ENCODE results near the gene IARS2. TPM values are rescaled to one million over a fixed set of nuclear protein-coding genes. Genes with fewer than 3 reads are reported as not detected.

The IARS2 gene
- total RNA-seq, 1 experiment from 2014 or later: 73.9 TPM

- no peak for TF ChIP-seq ZNF425 (CRISPR knock-in tag; conservative IDR thresholded peaks at IDR 0.05)
- no peak for TF ChIP-seq ZNF532 (CRISPR knock-in tag; IDR thresholded peaks at IDR 0.05; ENCODE audit: borderline replicate concordance)
- no peak for TF ChIP-seq TEAD4 (CRISPR knock-in tag; IDR thresholded peaks at IDR 0.05)
- no peak for TF ChIP-seq ESRRA (CRISPR knock-in tag; IDR thresholded peaks at IDR 0.05; ENCODE audit: borderline replicate concordance)
- no peak for TF ChIP-seq CBFB (CRISPR knock-in tag; IDR thresholded peaks at IDR 0.05; ENCODE audit: low read depth)
Observed at GRCh38 chr1:220062629-220063028, 31.3 kb upstream of the IARS2 start (continued).

GRCh38 chr1:220067269-220068204 lies 26.4 kb upstream of the IARS2 start:
- Mint-ChIP-seq H3K27ac (no peak overlapping the region), H3K27me3 (ENCODE audit: low read depth) (no peaks in the 10 kb centered on the region), H3K4me3 (no peak overlapping the region), H3K4me1 (no peaks in the 10 kb centered on the region), H3K9me3 (no peaks in the 10 kb centered on the region), H3K36me3 (peaks cover 20% of the 10 kb centered on the region)
- ATAC-seq (no peak), DNase-seq (ENCODE audit: low spot score) (no peak)
- TF ChIP-seq IRF2 (CRISPR knock-in tag; IDR thresholded peaks at IDR 0.05; ENCODE audit: borderline replicate concordance, low read depth): no peak
- TF ChIP-seq GRHL2 (CRISPR knock-in tag; IDR thresholded peaks at IDR 0.05; ENCODE audit: insufficient replicate concordance, severe bottlenecking): no peak
- TF ChIP-seq ZNF138 (CRISPR knock-in tag; conservative IDR thresholded peaks at IDR 0.05): no peak
- no peak for TF ChIP-seq ATF1 (CRISPR knock-in tag; IDR thresholded peaks at IDR 0.05)
- ChIA-PET CTCF (interaction anchor here (0.6 kb wide), 1 partner anchor 17 kb away, joined by 4 read pairs; no protein-coding TSS in a partner anchor), POLR2A (no interaction called here)

GRCh38 chr1:220076861-220077762 lies 16.8 kb upstream of the IARS2 start:
- H3K4me1 Mint-ChIP-seq: no peaks in the 10 kb centered on the region
- no peaks in the 10 kb centered on the region for H3K27me3 Mint-ChIP-seq (ENCODE audit: low read depth)
- no peaks in the 10 kb centered on the region; the same call in 1 of the 2 replicates for H3K9me3 Mint-ChIP-seq
- ChIA-PET POLR2A (no interaction called here), CTCF (no interaction called here)
- TF ChIP-seq IRF1 (CRISPR knock-in tag; IDR thresholded peaks at IDR 0.05) (no peak), ZNF317 (CRISPR knock-in tag; IDR thresholded peaks at IDR 0.05; ENCODE audit: borderline replicate concordance, low read depth) (no peak), NFYB (CRISPR knock-in tag; conservative IDR thresholded peaks at IDR 0.05; ENCODE audit: low read depth) (no peak), ZNF121 (CRISPR knock-in tag; IDR thresholded peaks at IDR 0.05) (0 out of 2 replicates have a peak, but pooled peaks have one; percentile 35)
- H3K27ac Mint-ChIP-seq: no peak overlapping the region
- ATAC-seq (no peak), DNase-seq (ENCODE audit: low spot score) (no peak)
- H3K4me3 Mint-ChIP-seq: no peak overlapping the region
- H3K36me3 Mint-ChIP-seq: peaks cover 7% of the 10 kb centered on the region

Data from WTC11 (cell line).